Measurements from ENCODE around the gene RNF2.

GRCh38 chr1:185111873-185112272 is 66.5 kb downstream of the RNF2 start:
- TF ChIP-seq CTCF (IDR thresholded peaks at IDR 0.05) (no peak), POLR2A (IDR thresholded peaks at IDR 0.05) (no peak), POLR2AphosphoS5 (IDR thresholded peaks at IDR 0.05; ENCODE audit: insufficient read depth in 1 of 2, low read depth in 1 of 2) (no peak)
